Stimulated activated CD8-positive, alpha-beta memory T cell treated with anti-CD3 and anti-CD28 coated beads, Interleukin-12 subunit alpha, Interleukin-12 subunit beta, amount 100 ng/mL, for 1 hour (primary cell): ENCODE results near the gene PCDHB5.
"Not testable (repeated sequence)": the region's sequence is repeated elsewhere in the genome, so short reads cannot be mapped to it uniquely, and the experiment has no call there.

Source experiments
- DNase-seq: peaks from one replicate; pipeline ENCODE4 v3.0.0-alpha.2; 2020; ENCODE audit warnings: low read depth

The PCDHB5 gene

DNA sequence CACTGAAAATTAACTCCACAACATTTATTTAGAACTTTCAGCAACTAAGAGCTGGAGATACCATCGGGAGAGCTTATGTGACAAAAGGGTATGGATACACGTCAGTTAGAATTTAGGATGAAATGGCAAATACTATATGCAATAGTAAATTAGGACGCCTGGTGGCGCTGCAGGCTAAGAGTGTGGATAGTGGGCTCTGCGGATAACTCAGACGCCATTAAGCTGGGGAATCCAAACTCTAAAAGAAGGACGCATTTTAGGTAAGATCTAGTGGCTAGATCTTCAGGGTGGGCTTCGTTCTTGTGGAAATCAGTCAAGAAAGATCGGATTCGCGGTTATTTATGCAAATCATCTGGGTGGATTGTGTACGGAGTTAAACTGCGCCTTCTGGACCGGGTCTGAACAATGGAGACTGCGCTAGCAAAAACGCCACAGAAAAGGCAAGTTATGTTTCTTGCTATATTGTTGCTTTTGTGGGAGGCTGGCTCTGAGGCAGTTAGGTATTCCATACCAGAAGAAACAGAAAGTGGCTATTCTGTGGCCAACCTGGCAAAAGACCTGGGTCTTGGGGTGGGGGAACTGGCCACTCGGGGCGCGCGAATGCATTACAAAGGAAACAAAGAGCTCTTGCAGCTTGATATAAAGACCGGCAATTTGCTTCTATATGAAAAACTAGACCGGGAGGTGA lies at the start of gene PCDHB5:
Gene PCDHB5 (plus strand): TSS at position 177 of the 688 bp plus-strand sequence. CDS start 229 bp downstream, at position 406.
- DNase-seq = no peak

- no peak for DNase-seq
Observed at GRCh38 chr5:141094481-141095262, 40.3 kb upstream of the PCDHB5 start, which contains the start of gene PCDHB2. PCDHB2 (plus strand) TSS chr5:141094615; CDS start chr5:141094791, 176 bp downstream.

GRCh38 chr5:141095263-141095641 lies 39.8 kb upstream of the PCDHB5 start:
- DNase-seq = no peak

DNA sequence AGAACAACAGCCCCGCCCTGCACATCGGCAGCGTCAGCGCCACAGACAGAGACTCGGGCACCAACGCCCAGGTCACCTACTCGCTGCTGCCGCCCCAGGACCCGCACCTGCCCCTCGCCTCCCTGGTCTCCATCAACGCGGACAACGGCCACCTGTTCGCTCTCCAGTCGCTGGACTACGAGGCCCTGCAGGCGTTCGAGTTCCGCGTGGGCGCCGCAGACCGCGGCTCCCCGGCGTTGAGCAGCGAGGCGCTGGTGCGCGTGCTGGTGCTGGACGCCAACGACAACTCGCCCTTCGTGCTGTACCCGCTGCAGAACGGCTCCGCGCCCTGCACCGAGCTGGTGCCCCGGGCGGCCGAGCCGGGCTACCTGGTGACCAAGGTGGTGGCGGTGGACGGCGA lies 38.8 kb upstream of the PCDHB5 start:
- DNase-seq = not testable (repeated sequence)

DNA sequence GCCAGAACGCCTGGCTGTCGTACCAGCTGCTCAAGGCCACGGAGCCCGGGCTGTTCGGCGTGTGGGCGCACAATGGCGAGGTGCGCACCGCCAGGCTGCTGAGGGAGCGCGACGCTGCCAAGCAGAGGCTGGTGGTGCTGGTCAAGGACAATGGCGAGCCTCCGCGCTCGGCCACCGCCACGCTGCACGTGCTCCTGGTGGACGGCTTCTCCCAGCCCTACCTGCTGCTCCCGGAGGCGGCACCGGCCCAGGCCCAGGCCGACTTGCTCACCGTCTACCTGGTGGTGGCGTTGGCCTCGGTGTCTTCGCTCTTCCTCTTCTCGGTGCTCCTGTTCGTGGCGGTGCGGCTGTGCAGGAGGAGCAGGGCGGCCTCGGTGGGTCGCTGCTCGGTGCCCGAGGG lies 38.4 kb upstream of the PCDHB5 start:
- DNase-seq = not testable (repeated sequence)

- no peak for DNase-seq
Observed at GRCh38 chr5:141100243-141100805, 34.7 kb upstream of the PCDHB5 start, which contains the start of gene PCDHB3. PCDHB3 (plus strand) TSS chr5:141100473; CDS start chr5:141100650, 177 bp downstream.

- DNase-seq = no peak
Observed at GRCh38 chr5:141101059-141101458, 33.9 kb upstream of the PCDHB5 start.

GRCh38 chr5:141102070-141102469 lies 32.9 kb upstream of the PCDHB5 start:
- DNase-seq = not testable (repeated sequence)

- not testable (repeated sequence) for DNase-seq
Observed at GRCh38 chr5:141102471-141102870, 32.5 kb upstream of the PCDHB5 start.

DNA sequence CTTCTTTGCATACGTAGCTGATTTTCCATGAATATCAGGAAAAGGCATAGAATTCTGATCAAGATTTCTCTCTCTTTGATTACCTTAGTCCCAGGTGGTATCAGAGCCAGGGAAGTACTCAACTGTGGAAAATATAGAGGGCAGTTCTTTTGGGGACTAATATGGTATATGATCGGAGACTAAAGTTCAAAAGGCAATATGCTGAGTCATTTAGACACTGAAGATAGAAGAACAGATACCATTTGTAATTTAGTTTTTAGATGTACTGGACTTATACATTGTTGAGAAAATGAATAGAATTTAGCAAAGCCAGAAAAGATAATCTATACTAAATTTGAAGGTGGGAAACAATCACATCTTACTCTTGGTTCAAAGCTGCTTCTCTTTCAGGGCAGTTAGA lies 29.7 kb upstream of the PCDHB5 start:
- no peak for DNase-seq

DNA sequence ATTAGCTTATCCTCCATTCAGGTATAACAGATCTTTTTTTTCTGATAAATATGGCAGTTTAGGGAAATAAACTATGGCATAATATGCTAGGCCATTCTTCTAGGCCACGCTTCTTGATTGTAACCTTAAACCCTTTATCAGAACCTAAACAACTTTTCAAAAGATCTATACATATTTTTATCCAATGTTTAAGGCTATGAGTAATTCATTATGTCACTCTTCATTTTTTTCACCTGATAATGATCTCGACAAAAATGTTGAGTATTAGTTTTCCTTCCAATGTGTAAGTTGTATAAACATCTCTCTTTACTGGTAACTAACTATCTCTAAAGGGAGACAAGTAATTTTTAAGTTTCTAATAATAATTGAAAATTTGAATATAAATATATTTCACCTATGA lies 15.8 kb upstream of the PCDHB5 start:
- no peak for DNase-seq

DNA sequence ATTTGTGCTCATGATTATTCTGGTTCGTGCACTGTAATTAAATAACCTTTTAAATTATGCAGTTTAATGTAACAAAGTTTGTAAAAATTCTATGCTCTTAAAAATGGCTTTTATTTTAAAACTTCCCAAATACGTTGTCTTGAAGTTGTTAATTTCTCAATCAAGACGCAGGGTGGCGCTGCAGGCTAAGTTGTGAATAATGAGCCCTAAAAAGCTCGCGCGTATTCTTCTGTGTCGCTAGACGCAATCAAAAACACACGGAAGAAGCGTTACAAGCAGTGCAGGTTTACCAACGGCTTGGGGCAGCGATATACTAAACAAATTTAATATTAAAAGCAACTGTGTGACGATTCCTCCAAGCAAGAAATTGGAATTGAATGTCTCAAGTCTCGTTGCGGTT lies 13.4 kb upstream of the PCDHB5 start, which contains the start of gene PCDHB4:
Gene PCDHB4 (plus strand): TSS at position 256 of the 400 bp plus-strand sequence. CDS start 181 bp downstream, outside the sequence.
- no peak for DNase-seq

- DNase-seq = no peak
Observed at GRCh38 chr5:141121985-141122384, 13.0 kb upstream of the PCDHB5 start.

DNA sequence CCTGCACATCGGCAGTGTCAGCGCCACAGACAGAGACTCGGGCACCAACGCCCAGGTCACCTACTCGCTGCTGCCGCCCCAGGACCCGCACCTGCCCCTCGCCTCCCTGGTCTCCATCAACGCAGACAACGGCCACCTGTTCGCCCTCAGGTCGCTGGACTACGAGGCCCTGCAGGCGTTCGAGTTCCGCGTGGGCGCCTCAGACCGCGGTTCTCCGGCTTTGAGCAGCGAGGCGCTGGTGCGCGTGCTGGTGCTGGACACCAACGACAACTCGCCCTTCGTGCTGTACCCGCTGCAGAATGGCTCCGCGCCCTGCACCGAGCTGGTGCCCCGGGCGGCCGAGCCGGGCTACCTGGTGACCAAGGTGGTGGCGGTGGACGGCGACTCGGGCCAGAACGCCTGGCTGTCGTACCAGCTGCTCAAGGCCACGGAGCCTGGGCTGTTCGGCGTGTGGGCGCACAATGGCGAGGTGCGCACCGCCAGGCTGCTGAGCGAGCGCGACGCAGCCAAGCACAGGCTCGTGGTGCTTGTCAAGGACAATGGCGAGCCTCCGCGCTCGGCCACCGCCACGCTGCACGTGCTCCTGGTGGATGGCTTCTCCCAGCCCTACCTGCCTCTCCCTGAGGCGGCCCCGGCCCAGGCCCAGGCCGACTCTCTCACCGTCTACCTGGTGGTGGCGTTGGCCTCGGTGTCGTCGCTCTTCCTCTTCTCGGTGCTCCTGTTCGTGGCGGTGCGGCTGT lies 11.4 kb upstream of the PCDHB5 start:
- DNase-seq = not testable (repeated sequence)

DNA sequence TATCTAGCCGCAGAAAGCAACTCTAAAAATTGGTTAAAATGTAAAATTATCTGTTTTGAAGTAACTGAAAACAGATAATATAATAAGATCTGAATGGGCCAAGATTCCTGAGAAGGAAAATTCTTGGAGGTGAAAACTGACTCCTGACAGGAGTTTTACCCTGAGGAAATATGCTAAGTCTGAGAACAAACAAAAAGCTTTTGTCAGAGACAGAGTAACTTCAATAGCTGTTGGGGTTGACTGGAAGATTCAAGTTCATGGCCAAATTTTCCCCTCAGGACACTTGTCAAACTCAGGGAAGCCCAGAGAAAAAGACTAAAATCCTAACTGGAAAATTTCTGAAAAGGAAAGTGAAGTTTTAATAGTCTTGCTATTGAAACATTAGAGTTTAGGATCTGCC lies 7.7 kb upstream of the PCDHB5 start:
- DNase-seq = no peak

GRCh38 chr5:141135718-141136266 lies 786 bp downstream of the PCDHB5 start:
- no peak for DNase-seq

DNA sequence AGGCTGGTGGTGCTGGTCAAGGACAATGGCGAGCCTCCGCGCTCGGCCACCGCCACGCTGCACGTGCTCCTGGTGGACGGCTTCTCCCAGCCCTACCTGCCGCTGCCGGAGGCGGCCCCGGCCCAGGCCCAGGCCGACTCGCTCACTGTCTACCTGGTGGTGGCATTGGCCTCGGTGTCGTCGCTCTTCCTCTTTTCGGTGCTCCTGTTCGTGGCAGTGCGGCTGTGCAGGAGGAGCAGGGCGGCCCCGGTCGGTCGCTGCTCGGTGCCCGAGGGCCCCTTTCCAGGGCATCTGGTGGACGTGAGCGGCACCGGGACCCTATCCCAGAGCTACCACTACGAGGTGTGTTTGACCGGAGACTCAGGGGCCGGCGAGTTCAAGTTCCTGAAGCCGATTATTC lies 2.3 kb downstream of the PCDHB5 start:
- not testable (repeated sequence) for DNase-seq

- DNase-seq = no peak
Observed at GRCh38 chr5:141149812-141150211, 14.8 kb downstream of the PCDHB5 start, which contains the start of gene PCDHB6. PCDHB6 (plus strand) TSS chr5:141150057; CDS start chr5:141150258, 201 bp downstream.

- DNase-seq = no peak
Observed at GRCh38 chr5:141150224-141150992, 15.4 kb downstream of the PCDHB5 start.

DNA sequence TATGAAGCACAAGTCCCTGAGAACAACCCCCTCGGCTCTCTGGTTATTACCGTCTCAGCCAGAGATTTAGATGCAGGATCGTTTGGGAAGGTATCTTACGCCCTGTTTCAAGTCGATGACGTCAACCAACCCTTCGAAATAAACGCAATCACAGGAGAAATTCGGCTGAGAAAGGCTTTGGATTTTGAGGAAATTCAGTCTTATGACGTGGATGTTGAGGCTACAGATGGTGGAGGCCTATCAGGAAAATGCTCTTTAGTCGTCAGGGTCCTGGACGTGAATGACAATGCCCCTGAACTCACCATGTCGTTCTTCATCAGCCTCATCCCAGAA lies 16.0 kb downstream of the PCDHB5 start:
- no peak for DNase-seq

DNA sequence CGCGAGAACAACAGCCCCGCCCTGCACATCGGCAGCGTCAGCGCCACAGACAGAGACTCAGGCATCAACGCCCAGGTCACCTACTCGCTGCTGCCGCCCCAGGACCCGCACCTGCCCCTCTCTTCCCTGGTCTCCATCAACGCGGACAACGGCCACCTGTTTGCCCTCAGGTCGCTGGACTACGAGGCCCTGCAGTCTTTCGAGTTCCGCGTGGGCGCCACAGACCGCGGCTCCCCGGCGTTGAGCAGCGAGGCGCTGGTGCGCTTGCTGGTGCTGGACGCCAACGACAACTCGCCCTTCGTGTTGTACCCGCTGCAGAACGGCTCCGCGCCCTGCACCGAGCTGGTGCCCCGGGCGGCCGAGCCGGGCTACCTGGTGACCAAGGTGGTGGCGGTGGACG lies 16.6 kb downstream of the PCDHB5 start:
- DNase-seq = not testable (repeated sequence)
